H1 (cell line): ENCODE results near the gene TSSC4. TPM values are rescaled to one million over a fixed set of nuclear protein-coding genes. Genes with fewer than 3 reads are reported as not detected.

ENCODE experiments used
- CTCF ChIA-PET: fragments of 300-600 bp; sonication (Branson Sonifier 250); formaldehyde crosslinking; loops from one replicate; lab custom pipeline; 2021; ENCODE audit not compliant: partially characterized antibody; lab: Charles Lee
- POLR2A ChIA-PET: fragments of 300-600 bp; sonication (Branson Sonifier 250); formaldehyde crosslinking; loops from one replicate; lab custom pipeline; 2021; ENCODE audit warnings: inconsistent platforms; ENCODE audit not compliant: partially characterized antibody; lab: Charles Lee
- DNase-seq, 2 experiments: peaks; one replicate each; pipeline versions ENCODE4 v3.0.0 to v3.0.0-alpha.2; 2010 to 2022; ENCODE audit warnings: low spot score in 2 of 2, low read depth in 1 of 2, mixed read lengths in 1 of 2
- FAIRE-seq: peaks from 2 replicates; lab custom pipeline; 2011; peaks lifted over from hg19 to GRCh38; lab: Jason Lieb, UNC
- H2AFZ ChIP-seq: 2 replicates; pipeline ENCODE4 v1.8.1; 2012; ENCODE audit warnings: low read length, inconsistent platforms
- H2AK5ac ChIP-seq: 2 replicates; pipeline ENCODE4 v1.6.1; 2013; ENCODE audit warnings: low read depth, low read length
- H2BK120ac ChIP-seq: replicated peaks from 2 replicates; pipeline ENCODE3; 2013; ENCODE audit warnings: low read depth, low read length, inconsistent platforms
- H2BK12ac ChIP-seq: 2 replicates; pipeline ENCODE4 v1.6.1; 2013; ENCODE audit warnings: low read depth, low read length
- H2BK15ac ChIP-seq: 2 replicates; pipeline ENCODE4 v1.6.1; 2013; ENCODE audit warnings: low read length
- H2BK20ac ChIP-seq: 2 replicates; pipeline ENCODE4 v1.6.1; 2013; ENCODE audit warnings: low read length
- H2BK5ac ChIP-seq: 2 replicates; pipeline ENCODE4 v1.6.1; 2013; ENCODE audit warnings: low read depth, low read length
- H3K14ac ChIP-seq: 2 replicates; pipeline ENCODE4 v1.6.1; 2013; ENCODE audit warnings: inconsistent platforms; ENCODE audit not compliant: insufficient read length
- H3K18ac ChIP-seq: 2 replicates; pipeline ENCODE4 v1.6.1; 2013; ENCODE audit warnings: low read length; ENCODE audit errors: extremely low read depth
- H3K23ac ChIP-seq: 2 replicates; pipeline ENCODE4 v1.6.1; 2013; ENCODE audit warnings: inconsistent platforms; ENCODE audit not compliant: insufficient read length
- H3K23me2 ChIP-seq: 2 replicates; pipeline ENCODE4 v1.6.1; 2013; ENCODE audit warnings: low read depth, low read length
- H3K27ac ChIP-seq: 2 replicates; pipeline ENCODE4 v1.6.1; 2011; ENCODE audit warnings: low read depth, low read length, inconsistent platforms
- H3K27me3 ChIP-seq, 4 experiments: replicated peaks in 1 of 4; 1 replicate in 1 of 4; 2 replicates in 3 of 4; pipeline versions ENCODE4 v1.6.1 to v1.8.1; 2011 to 2013; ENCODE audit warnings: low read length in 3 of 4, mild to moderate bottlenecking in 3 of 4, inconsistent platforms in 2 of 4, mixed read lengths in 2 of 4, moderate library complexity in 1 of 4; ENCODE audit not compliant: control insufficient read depth in 3 of 4, insufficient read depth in 3 of 4; ENCODE audit errors: extremely low read depth in 1 of 4
- H3K36me3 ChIP-seq, 4 experiments: 2 replicates each; pipeline versions ENCODE4 v1.6.1 to v1.8.1; 2011 to 2013; ENCODE audit warnings: mild to moderate bottlenecking in 4 of 4, low read length in 3 of 4, moderate library complexity in 2 of 4, control low read depth in 1 of 4, inconsistent platforms in 1 of 4; ENCODE audit not compliant: insufficient read depth in 4 of 4, control insufficient read depth in 2 of 4
- H3K4ac ChIP-seq: replicated peaks from 2 replicates; pipeline ENCODE3; 2013; ENCODE audit warnings: low read length, low read depth, mixed read lengths, inconsistent platforms; ENCODE audit not compliant: insufficient read length
- H3K4me1 ChIP-seq, 4 experiments: replicated peaks in 1 of 4; 1 replicate in 1 of 4; 2 replicates in 3 of 4; pipeline versions ENCODE4 v1.6.1 to v1.8.1; 2011 to 2013; ENCODE audit warnings: low read length in 3 of 4, inconsistent platforms in 2 of 4, mixed read lengths in 1 of 4; ENCODE audit not compliant: insufficient read depth in 4 of 4, control insufficient read depth in 3 of 4
- H3K4me2 ChIP-seq, 2 experiments: 2 replicates each; pipeline versions ENCODE4 v1.6.1 to v1.8.1; 2011 to 2013; ENCODE audit warnings: low read depth in 2 of 2, low read length in 2 of 2, control low read depth in 1 of 2, inconsistent platforms in 1 of 2, mild to moderate bottlenecking in 1 of 2; ENCODE audit not compliant: insufficient read depth in 1 of 2
- H3K4me3 ChIP-seq, 4 experiments: fragments of 200-600, 300-600 bp in 1 of 4; sonication (generic), shearing (Covaris generic), sonication (Bioruptor Twin) in 1 of 4; 2 replicates each; pipeline versions ENCODE4 v1.5.1 to v1.8.1; 2011 to 2016; ENCODE audit warnings: low read length in 4 of 4, low read depth in 3 of 4, control low read depth in 2 of 4, inconsistent platforms in 2 of 4, mild to moderate bottlenecking in 2 of 4, mixed read lengths in 1 of 4, moderate library complexity in 1 of 4; ENCODE audit not compliant: insufficient read depth in 2 of 4; ENCODE audit errors: extremely low read depth in 1 of 4
- H3K56ac ChIP-seq: replicated peaks from 2 replicates; pipeline ENCODE3; 2013; ENCODE audit warnings: low read depth, mild to moderate bottlenecking, mixed read lengths, low read length, inconsistent platforms; ENCODE audit not compliant: insufficient read length
- H3K79me1 ChIP-seq: 2 replicates; pipeline ENCODE4 v1.6.1; 2013; ENCODE audit warnings: low read depth, low read length, control low read depth
- H3K79me2 ChIP-seq, 2 experiments: 2 replicates each; pipeline versions ENCODE4 v1.6.1 to v1.8.1; 2012 to 2013; ENCODE audit warnings: low read length in 2 of 2, mild to moderate bottlenecking in 2 of 2, inconsistent platforms in 1 of 2; ENCODE audit not compliant: insufficient read depth in 2 of 2, control insufficient read depth in 1 of 2
- H3K9ac ChIP-seq, 4 experiments: replicated peaks in 1 of 4; 1 replicate in 1 of 4; 2 replicates in 3 of 4; pipeline versions ENCODE4 v1.6.1 to v1.8.1; 2011 to 2013; ENCODE audit warnings: low read depth in 3 of 4, low read length in 3 of 4, control low read depth in 2 of 4, mild to moderate bottlenecking in 2 of 4, moderate library complexity in 2 of 4, inconsistent platforms in 1 of 4; ENCODE audit errors: extremely low read depth in 1 of 4
- H3K9me3 ChIP-seq, 2 experiments: 2 replicates each; pipeline versions ENCODE4 v1.6.1 to v1.8.1; 2012 to 2013; ENCODE audit warnings: mild to moderate bottlenecking in 2 of 2, moderate library complexity in 2 of 2, control low read depth in 1 of 2, inconsistent platforms in 1 of 2, low read depth in 1 of 2, low read length in 1 of 2, mixed read lengths in 1 of 2; ENCODE audit not compliant: insufficient read depth in 2 of 2
- H4K20me1 ChIP-seq, 2 experiments: replicated peaks in 1 of 2; 2 replicates each; pipeline versions ENCODE3 to v1.8.1; 2011 to 2013; ENCODE audit warnings: inconsistent platforms in 2 of 2, low read length in 2 of 2, mild to moderate bottlenecking in 1 of 2; ENCODE audit not compliant: insufficient read depth in 2 of 2, control insufficient read depth in 1 of 2
- H4K5ac ChIP-seq: 2 replicates; pipeline ENCODE4 v1.6.1; 2013; ENCODE audit warnings: low read length, low read depth, mixed read lengths, inconsistent platforms; ENCODE audit not compliant: insufficient read length
- H4K8ac ChIP-seq: 2 replicates; pipeline ENCODE4 v1.8.0; 2013; ENCODE audit warnings: mild to moderate bottlenecking, moderate library complexity, low read length, inconsistent platforms; ENCODE audit not compliant: insufficient read depth; ENCODE audit errors: extremely low read depth
- H4K91ac ChIP-seq: replicated peaks from 2 replicates; pipeline ENCODE3; 2013; ENCODE audit warnings: low read length, mixed read lengths, inconsistent platforms; ENCODE audit not compliant: insufficient read length
- BRCA1 ChIP-seq: IDR thresholded peaks from 2 replicates; pipeline ENCODE4 v1.6.1; 2012; ENCODE audit warnings: low read depth, low read length, improper control_type of control experiment
- CBX8 ChIP-seq: fragments of 300-800, 300-1000 bp; sonication (generic); IDR thresholded peaks from 2 replicates; pipeline ENCODE4 v1.7.1; 2016; ENCODE audit warnings: low read depth, low read length, borderline replicate concordance
- CREB1 ChIP-seq: IDR thresholded peaks from 2 replicates; pipeline ENCODE4 v1.6.1; 2012; ENCODE audit warnings: inconsistent platforms
- EP300 ChIP-seq, 2 experiments: IDR thresholded peaks; 1 replicate in 1 of 2; 2 replicates in 1 of 2; pipeline ENCODE4 v1.6.1; 2011 to 2012; ENCODE audit warnings: low read depth in 2 of 2, low read length in 2 of 2, mild to moderate bottlenecking in 2 of 2, borderline replicate concordance in 1 of 2, inconsistent platforms in 1 of 2, moderate library complexity in 1 of 2
- EZH2 ChIP-seq: fragments of 200-600 bp; sonication (generic); IDR thresholded peaks from 2 replicates; pipeline ENCODE4 v1.7.1; 2012; ENCODE audit warnings: low read depth, mild to moderate bottlenecking, moderate library complexity, low read length, inconsistent platforms; ENCODE audit not compliant: severe bottlenecking
- GABPA ChIP-seq: IDR thresholded peaks from 2 replicates; pipeline ENCODE4 v1.6.1; 2011; ENCODE audit warnings: mild to moderate bottlenecking, low read length, moderate library complexity, borderline replicate concordance; ENCODE audit not compliant: insufficient read depth
- GTF2F1 ChIP-seq: IDR thresholded peaks from 2 replicates; pipeline ENCODE4 v1.6.1; 2012; ENCODE audit warnings: low read depth, low read length, improper control_type of control experiment, borderline replicate concordance
- HDAC6 ChIP-seq: IDR thresholded peaks from one replicate; pipeline ENCODE4 v1.7.1; 2012; ENCODE audit warnings: low read depth, mild to moderate bottlenecking, inconsistent platforms, low read length, moderate library complexity
- JUN ChIP-seq: IDR thresholded peaks from 2 replicates; pipeline ENCODE4 v1.6.1; 2011; ENCODE audit warnings: low read depth, mild to moderate bottlenecking, improper control_type of control experiment, low read length
- NANOG ChIP-seq: IDR thresholded peaks from 2 replicates; pipeline ENCODE4 v1.6.1; 2011; ENCODE audit warnings: low read length, low read depth, mild to moderate bottlenecking, inconsistent platforms; ENCODE audit not compliant: insufficient read depth, poor library complexity, severe bottlenecking
- SIX5 ChIP-seq: IDR thresholded peaks from 2 replicates; pipeline ENCODE4 v1.6.1; 2011; ENCODE audit warnings: mild to moderate bottlenecking, low read depth, low read length
- SUZ12 ChIP-seq: fragments of 200-600 bp; sonication (generic); IDR thresholded peaks from 2 replicates; pipeline ENCODE4 v1.6.1; 2012; ENCODE audit warnings: mild to moderate bottlenecking, inconsistent platforms, low read length, moderate library complexity, mixed read lengths
- TCF12 ChIP-seq: IDR thresholded peaks from 2 replicates; pipeline ENCODE4 v1.6.1; 2011; ENCODE audit warnings: low read depth, mild to moderate bottlenecking, low read length
- TEAD4 ChIP-seq: IDR thresholded peaks from 2 replicates; pipeline ENCODE4 v1.6.1; 2012; ENCODE audit warnings: low read depth, low read length, inconsistent platforms, mixed read lengths
- ZNF274 ChIP-seq: IDR thresholded peaks from 2 replicates; pipeline ENCODE4 v1.7.0; 2012; ENCODE audit warnings: low read length, borderline replicate concordance; ENCODE audit errors: extremely low read depth
- WGBS, 2 experiments: shearing (Covaris generic) in 1 of 2; methylation state at CpG; one replicate each; pipeline versions ENCODE4 v1.1.6 to v1.1.7; 2013 to 2015; ENCODE audit warnings: low lambda C conversion rate in 2 of 2, mixed read lengths in 2 of 2, inconsistent platforms in 1 of 2, low coverage in 1 of 2, missing lambda C conversion rate in 1 of 2; ENCODE audit not compliant: insufficient replicate concordance in 2 of 2, insufficient coverage in 1 of 2, insufficient read length in 1 of 2; ENCODE audit errors: extremely low coverage in 1 of 2, missing lambda C conversion rate in 1 of 2; 5-methylcytosine and 5-hydroxymethylcytosine counted together
- polyA plus RNA-seq, 7 experiments: library from polyadenylated mRNA; depleted of rRNA in 3 of 7; stranded (reverse) in 5 of 7; unstranded in 2 of 7; fragments of >200 nt in 5 of 7; fragments of 200-250 nt in 2 of 7; gene quantifications; 1 replicate in 5 of 7; 2 replicates in 1 of 7; 4 replicates in 1 of 7; pipeline versions ENCODE4 v1.2.1 to v1.2.3, GENCODE V29; 2011 to 2013; ENCODE audit warnings: missing spikeins in 2 of 7, mixed read lengths in 2 of 7
- total RNA-seq: library from RNA; stranded (reverse); fragmentation: NEBNext Ultra II Directional; extraction: Animal tissue kit (Norgen Biotek cat#: 25700); gene quantifications from 2 replicates; pipeline ENCODE4 v1.2.1, GENCODE V29; 2021

Gene TSSC4
- total and polyA plus RNA-seq, 2 of the 8 experiments (the other 6 are each of a cell fraction or from before 2014, with no cell fraction given), result 34.0 to 39.3 TPM

DNA sequence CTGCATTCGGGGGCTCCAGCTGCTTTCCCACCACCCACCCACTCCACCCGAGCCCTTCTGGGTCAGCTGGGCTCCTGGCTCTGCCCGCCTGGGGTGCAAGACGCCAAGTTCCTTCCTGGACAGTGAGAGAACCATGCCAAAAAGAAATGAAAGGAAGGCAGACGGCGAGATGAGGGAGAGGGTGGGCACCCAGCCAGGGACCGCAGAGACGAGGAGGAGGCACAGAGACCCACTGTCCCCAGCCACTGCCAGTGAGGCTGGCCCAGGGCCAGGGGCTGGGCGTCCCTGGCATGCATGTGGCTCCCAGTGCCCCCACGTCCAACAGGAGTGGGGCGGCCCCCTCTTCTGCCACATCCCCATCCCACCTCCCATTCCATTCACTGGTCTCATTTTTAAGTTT is 34.3 kb upstream of the TSSC4 start:
- no peaks in the 10 kb centered on the region for H3K23me2 ChIP-seq
- no peak overlapping the region for H4K8ac ChIP-seq
- H4K20me1 ChIP-seq, result peaks cover 0 to 1% of the 10 kb centered on the region in 2 experiments
- no peak overlapping the region for H2BK5ac ChIP-seq
- no peaks in the 10 kb centered on the region for H3K79me1 ChIP-seq
- DNase-seq, result no peak
- no peak overlapping the region for H3K23ac ChIP-seq
- no peak overlapping the region for H3K9ac ChIP-seq
- H2BK120ac ChIP-seq, result no peak overlapping the region
- H3K36me3 ChIP-seq, result no peaks in the 10 kb centered on the region
- no peak overlapping the region for H3K4ac ChIP-seq
- no peak overlapping the region for H2BK15ac ChIP-seq
- no peak overlapping the region for H2BK12ac ChIP-seq
- H2AK5ac ChIP-seq, result no peak overlapping the region
- ChIA-PET CTCF (interaction anchor here (1.4 to 1.7 kb wide), 3 partner anchors 61 to 180 kb away, joined by 4 to 9 read pairs (median 5); no protein-coding TSS in a partner anchor), POLR2A (interaction anchor here (3.1 kb wide), 1 partner anchor 11 kb away, joined by 34 read pairs; the partner anchor contains the start of gene CD81)
- H4K5ac ChIP-seq, result no peak overlapping the region
- H3K4me3 ChIP-seq, result no peak overlapping the region
- H3K4me2 ChIP-seq, result no peak overlapping the region
- H3K56ac ChIP-seq, result no peak overlapping the region
- H4K91ac ChIP-seq, result no peak overlapping the region
- FAIRE-seq, result no peak
- H3K14ac ChIP-seq, result no peak overlapping the region
- WGBS, 2 experiments, result 80% methylated on average over 8 of the region's 11 CpGs; no CpG with 5 or more reads in 1 of the 2 experiments
- no peak overlapping the region for H2AFZ ChIP-seq
- H3K4me1 ChIP-seq, result no peaks in the 10 kb centered on the region
- no peak overlapping the region for H3K27ac ChIP-seq
- no peaks in the 10 kb centered on the region for H3K9me3 ChIP-seq
- no peak overlapping the region for H2BK20ac ChIP-seq
- H3K79me2 ChIP-seq, result no peaks in the 10 kb centered on the region
- no peak overlapping the region for H3K18ac ChIP-seq
- 0 out of 7 replicates have a peak, but pooled peaks cover 0 to 2% (median 0%) of the 10 kb centered on the region in 4 experiments for H3K27me3 ChIP-seq
- no peak for TF ChIP-seq TEAD4
- no peak for TF ChIP-seq EP300 (IDR thresholded peaks at IDR 0.05; ENCODE audit: borderline replicate concordance in 1 of 2, low read depth in 2 of 2, low read length in 2 of 2)
- TF ChIP-seq JUN, result no peak
- TF ChIP-seq GABPA, result no peak
- no peak for TF ChIP-seq CREB1
- TF ChIP-seq SIX5, result no peak
- TF ChIP-seq HDAC6, result no peak
- TF ChIP-seq NANOG, result no peak
- TF ChIP-seq TCF12, result no peak
- no peak for TF ChIP-seq CBX8
- no peak for TF ChIP-seq ZNF274
- TF ChIP-seq GTF2F1, result no peak
- no peak for TF ChIP-seq BRCA1
- TF ChIP-seq SUZ12, result no peak
- no peak for TF ChIP-seq EZH2
